A673 (cell line): ENCODE results near the gene BRI3BP. TPM values are rescaled to one million over a fixed set of nuclear protein-coding genes. Genes with fewer than 3 reads are reported as not detected.

Experiments used
- BruUV-seq: library from RNA; stranded (reverse); fragments of 400-500 nt; replicated peaks from 2 replicates; lab custom pipeline; 2021; lab: Mats Ljungman, UMichigan
- CTCF ChIA-PET: fragments of 300-600 bp; sonication (Branson Sonifier 250); formaldehyde crosslinking; loops from one replicate; lab custom pipeline; 2022; ENCODE audit warnings: antibody characterized with exemption; lab: Charles Lee
- POLR2A ChIA-PET: fragments of 300-600 bp; sonication (Branson Sonifier 250); formaldehyde crosslinking; loops from one replicate; lab custom pipeline; 2022; ENCODE audit warnings: antibody characterized with exemption; ENCODE audit not compliant: low non-redundant PET; lab: Charles Lee
- DNase-seq: peaks from one replicate; pipeline ENCODE4 v3.0.0-alpha.2; 2015; ENCODE audit warnings: low spot score
- H3K27ac ChIP-seq: fragments of 200-600 bp; sonication (generic); 2 replicates; pipeline ENCODE4 v1.5.1; 2016; ENCODE audit warnings: mixed run types, low read depth, mild to moderate bottlenecking, mixed read lengths, antibody characterized with exemption, low read length; ENCODE audit not compliant: poor library complexity, severe bottlenecking
- H3K27me3 ChIP-seq: fragments of 200-600 bp; sonication (generic); replicated peaks from 2 replicates; pipeline ENCODE4 v1.6.1; 2017; ENCODE audit warnings: mixed run types, low read depth, mild to moderate bottlenecking, mixed read lengths, antibody characterized with exemption, low read length; ENCODE audit not compliant: insufficient read depth, poor library complexity
- H3K36me3 ChIP-seq: fragments of 200-600 bp; sonication (generic); 2 replicates; pipeline ENCODE4 v1.6.1; 2016; ENCODE audit warnings: mixed run types, mild to moderate bottlenecking, mixed read lengths, antibody characterized with exemption, low read length; ENCODE audit not compliant: insufficient read depth, poor library complexity, severe bottlenecking
- H3K4me1 ChIP-seq: fragments of 200-600 bp; sonication (generic); 2 replicates; pipeline ENCODE4 v1.6.1; 2017; ENCODE audit warnings: mixed run types, mild to moderate bottlenecking, mixed read lengths, antibody characterized with exemption, low read length; ENCODE audit not compliant: insufficient read depth, poor library complexity, severe bottlenecking
- H3K4me3 ChIP-seq: fragments of 200-600 bp; sonication (generic); 2 replicates; pipeline ENCODE4 v1.5.1; 2016; ENCODE audit warnings: low read depth, mixed run types, mild to moderate bottlenecking, mixed read lengths, low read length; ENCODE audit not compliant: poor library complexity, severe bottlenecking
- H3K9me3 ChIP-seq: fragments of 200-600 bp; sonication (generic); 2 replicates; pipeline ENCODE4 v1.6.1; 2016; ENCODE audit warnings: mixed run types, low read depth, mild to moderate bottlenecking, mixed read lengths, antibody characterized with exemption, low read length; ENCODE audit not compliant: poor library complexity, severe bottlenecking
- CTCF ChIP-seq: fragments of 300-800, 200-600 bp; sonication (generic); conservative IDR thresholded peaks from 2 replicates; pipeline ENCODE4 v1.5.1; 2017; ENCODE audit warnings: low read depth, mild to moderate bottlenecking, antibody characterized with exemption, low read length, moderate library complexity, mixed read lengths
- EZH2 ChIP-seq: fragments of 200-600 bp; sonication (generic); IDR thresholded peaks from 2 replicates; pipeline ENCODE4 v1.6.1; 2017; ENCODE audit warnings: borderline replicate concordance, low read depth, mild to moderate bottlenecking, mixed read lengths, antibody characterized with exemption, low read length; ENCODE audit not compliant: poor library complexity, severe bottlenecking
- intact Hi-C: fragments of 100-400 bp; cut with micrococcal nuclease; formaldehyde crosslinking; loops from one replicate; pipeline ENCODE4 v1.10.0; 2022; ENCODE audit not compliant: unreplicated experiment
- total RNA-seq: library from RNA; stranded (reverse); gene quantifications from 2 replicates; pipeline ENCODE4 v1.2.3, GENCODE V29; 2021

The BRI3BP gene
- total RNA-seq, 1 experiment from 2014 or later: 26.0 TPM

GRCh38 chr12:125069616-125070015 lies 76.2 kb downstream of the BRI3BP start:
- POLR2A ChIA-PET: interaction anchor here (0.7 kb wide), 1 partner anchor 1729 kb away, joined by 3 read pairs; no protein-coding TSS in a partner anchor
- Histone ChIP-seq H3K9me3 (no peaks in the 10 kb centered on the region), H3K36me3 (no peaks in the 10 kb centered on the region), H3K4me1 (no peaks in the 10 kb centered on the region), H3K4me3 (no peak overlapping the region), H3K27me3 (no peaks in the 10 kb centered on the region), H3K27ac (no peak overlapping the region)
- intact Hi-C loops: no loop called here
- DNase-seq: no peak
- BruUV-seq: no TSS peak
- CTCF ChIA-PET: no interaction called here
- no peak for TF ChIP-seq EZH2
- TF ChIP-seq CTCF: no peak

- BruUV-seq: no TSS peak
- Histone ChIP-seq H3K9me3 (no peaks in the 10 kb centered on the region), H3K4me3 (no peak overlapping the region), H3K36me3 (no peaks in the 10 kb centered on the region), H3K4me1 (no peaks in the 10 kb centered on the region), H3K27ac (no peak overlapping the region), H3K27me3 (no peaks in the 10 kb centered on the region)
- no peak for DNase-seq
- ChIA-PET CTCF (no interaction called here), POLR2A (interaction anchor here (0.7 kb wide), 1 partner anchor 1729 kb away, joined by 3 read pairs; no protein-coding TSS in a partner anchor)
- TF ChIP-seq CTCF: no peak
- no peak for TF ChIP-seq EZH2
- intact Hi-C loops: no loop called here
Measured at GRCh38 chr12:125070112-125070511, 76.7 kb downstream of the BRI3BP start.

GRCh38 chr12:125070661-125071390 lies 77.4 kb downstream of the BRI3BP start:
- H3K27me3 ChIP-seq: no peaks in the 10 kb centered on the region
- ChIA-PET POLR2A (no interaction called here), CTCF (no interaction called here)
- no peak for DNase-seq
- intact Hi-C loops: no loop called here
- no peaks in the 10 kb centered on the region for H3K9me3 ChIP-seq
- no peaks in the 10 kb centered on the region for H3K36me3 ChIP-seq
- no peaks in the 10 kb centered on the region for H3K4me1 ChIP-seq
- BruUV-seq: no TSS peak
- TF ChIP-seq CTCF (no peak), EZH2 (no peak)
- H3K27ac ChIP-seq: no peak overlapping the region
- no peak overlapping the region for H3K4me3 ChIP-seq
